AG09319 (cell line): ENCODE data around the gene BHLHA9.

Experiments used
- DNase-seq: peaks from one replicate; pipeline ENCODE4 v3.0.0-alpha.2; 2010; ENCODE audit warnings: low read depth; ENCODE audit errors: extremely low read depth
- CTCF ChIP-seq: IDR thresholded peaks from 2 replicates; pipeline ENCODE4 v1.5.1; 2011; ENCODE audit warnings: low read depth, mild to moderate bottlenecking, inconsistent platforms, low read length, moderate library complexity

The BHLHA9 gene

GRCh38 chr17:1270210-1271029, at the start of gene BHLHA9:
Gene BHLHA9, plus strand, starts transcription at chr17:1270444. Its CDS starts 120 bp downstream, at chr17:1270564.
- TF ChIP-seq CTCF = no peak
- no peak for DNase-seq

GRCh38 chr17:1221209-1221608, 49.0 kb upstream of the BHLHA9 start:
- TF ChIP-seq CTCF = no peak
- DNase-seq = no peak

GRCh38 chr17:1222321-1222720, 47.9 kb upstream of the BHLHA9 start:
- DNase-seq = no peak
- no peak for TF ChIP-seq CTCF

GRCh38 chr17:1223662-1224061, 46.6 kb upstream of the BHLHA9 start:
- no peak for TF ChIP-seq CTCF
- no peak for DNase-seq

- no peak for TF ChIP-seq CTCF
- DNase-seq = no peak
These were observed 45.9 kb upstream of the BHLHA9 start for GRCh38 chr17:1224330-1224729.

- no peak for TF ChIP-seq CTCF
- no peak for DNase-seq
These were observed 43.9 kb upstream of the BHLHA9 start for GRCh38 chr17:1226308-1226707.

GRCh38 chr17:1227365-1227764, 42.9 kb upstream of the BHLHA9 start:
- no peak for TF ChIP-seq CTCF

More at GRCh38 chr17:1227365-1227764, 42.9 kb upstream of the BHLHA9 start:
- no peak for DNase-seq
